HUDEP-2 (cell line): ENCODE results near the gene RFTN2.
"Not testable (repeated sequence)": the region's sequence is repeated elsewhere in the genome, so short reads cannot be mapped to it uniquely, and the experiment has no call there.

Source experiments
- DNase-seq, 76 experiments: peaks; one replicate each; lab custom pipeline; 2025; ENCODE audit not compliant: unreplicated experiment in 76 of 76; lab: John Stamatoyannopoulos, UW

The RFTN2 gene

DNA sequence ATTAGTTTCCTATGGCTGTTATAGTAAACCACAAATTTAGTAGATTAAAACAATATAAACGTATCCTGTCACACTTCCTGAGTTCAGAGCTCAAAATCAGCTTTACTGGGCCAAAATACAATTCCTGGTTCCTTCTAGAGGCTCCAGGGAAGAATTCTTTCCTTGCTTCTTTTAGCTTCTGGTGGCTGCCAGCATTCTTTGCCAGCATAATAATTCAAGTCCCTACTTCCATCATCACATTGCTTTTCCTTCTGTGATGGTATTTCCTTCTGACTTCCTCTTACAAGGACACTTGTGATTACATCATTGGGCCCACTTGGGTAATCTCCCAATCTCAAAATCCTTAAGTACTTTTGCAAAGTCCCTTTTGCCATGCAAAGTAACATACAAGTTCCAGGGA, 118.9 kb downstream of the RFTN2 start:
- DNase-seq, result no peak

DNA sequence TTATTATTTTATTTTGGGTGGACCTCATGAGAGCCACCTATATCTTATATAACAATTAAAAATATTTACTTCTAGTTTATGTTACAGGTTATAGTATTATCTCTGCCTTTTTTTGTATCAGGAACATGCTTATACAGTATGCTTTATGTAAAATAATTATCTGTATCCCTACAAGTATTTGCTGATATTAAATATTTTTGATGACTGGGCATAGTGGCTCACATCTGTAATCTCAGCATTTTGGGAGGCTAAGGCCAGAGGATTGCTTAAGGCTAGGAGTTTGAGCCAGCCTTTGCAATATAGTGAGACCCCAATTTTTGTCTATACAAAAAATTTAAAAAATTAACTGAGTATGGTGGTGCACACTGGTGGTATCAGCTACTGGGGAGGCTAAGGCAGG, 119.9 kb downstream of the RFTN2 start:
- no peak for DNase-seq

DNA sequence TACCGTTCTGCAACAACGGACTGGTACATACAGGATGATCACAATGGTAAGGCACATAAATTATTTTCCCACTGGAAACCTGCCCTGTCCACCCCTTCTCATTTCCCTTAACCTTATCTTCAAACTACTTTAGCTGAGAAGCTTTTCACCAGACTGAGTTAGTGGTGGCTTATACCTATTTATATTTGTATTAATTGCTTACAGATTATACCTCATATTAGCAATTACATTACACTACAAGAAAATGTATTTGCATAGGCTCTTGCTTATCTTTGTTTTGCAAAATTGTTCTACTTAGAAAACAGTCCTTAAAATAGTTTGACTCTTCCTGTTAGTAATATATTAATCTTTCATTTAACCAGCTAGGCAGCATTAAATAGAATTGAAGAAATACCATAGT, 124.1 kb downstream of the RFTN2 start:
- not testable (repeated sequence) for DNase-seq

DNA sequence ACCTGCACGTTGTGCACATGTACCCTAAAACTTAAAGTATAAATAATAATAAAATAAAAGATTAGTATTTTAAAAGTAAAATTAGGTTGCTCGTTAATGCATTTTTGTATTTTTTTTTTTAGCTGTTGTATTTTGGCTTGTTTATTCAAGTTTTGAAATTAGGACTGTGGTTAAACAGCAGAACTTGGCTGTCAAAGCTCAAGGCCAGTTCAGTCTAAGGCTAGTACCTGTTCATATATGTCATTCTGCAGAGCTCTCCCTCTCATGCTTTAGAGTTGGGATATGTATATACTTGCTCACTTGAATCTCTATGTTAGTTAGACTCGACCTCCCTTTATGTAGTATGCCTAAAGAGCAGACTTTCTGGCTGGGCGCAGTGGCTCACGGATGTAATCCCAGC, 126.8 kb downstream of the RFTN2 start:
- no peak for DNase-seq

DNA sequence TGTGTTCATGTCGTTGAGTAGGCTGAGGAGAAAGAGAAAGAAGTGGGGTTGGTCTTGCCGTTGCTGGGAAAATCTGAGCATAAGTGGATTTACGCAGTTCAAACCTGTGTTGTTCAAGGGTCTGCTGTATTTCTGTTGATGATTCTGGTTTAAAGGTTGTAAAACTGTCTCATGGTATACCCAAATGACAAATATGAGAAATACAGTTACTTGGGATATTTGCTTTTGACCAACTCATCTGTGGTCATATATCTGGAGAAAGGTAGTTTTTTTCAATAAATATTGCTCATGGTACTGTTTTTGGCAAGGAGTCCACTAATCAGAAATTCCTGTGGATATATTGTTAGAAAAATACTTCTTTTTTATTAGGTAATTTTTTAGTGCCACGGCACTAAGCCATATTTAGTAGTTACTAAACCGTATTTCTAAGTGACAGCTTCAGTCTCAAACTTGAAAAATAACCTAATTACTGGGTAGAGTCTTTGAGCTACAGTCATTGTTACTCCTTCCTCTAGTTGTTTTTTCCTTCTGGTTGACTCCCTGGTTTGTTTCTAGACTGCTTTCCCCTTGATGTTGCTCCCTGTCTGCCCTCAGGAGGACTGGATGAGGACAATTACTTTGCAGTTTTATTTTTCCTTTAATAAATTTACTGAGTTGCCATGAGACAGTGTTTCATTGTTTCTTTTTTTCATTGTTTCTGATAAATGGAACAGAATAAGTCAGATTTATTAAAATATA, 128.1 kb downstream of the RFTN2 start:
- no peak for DNase-seq

DNA sequence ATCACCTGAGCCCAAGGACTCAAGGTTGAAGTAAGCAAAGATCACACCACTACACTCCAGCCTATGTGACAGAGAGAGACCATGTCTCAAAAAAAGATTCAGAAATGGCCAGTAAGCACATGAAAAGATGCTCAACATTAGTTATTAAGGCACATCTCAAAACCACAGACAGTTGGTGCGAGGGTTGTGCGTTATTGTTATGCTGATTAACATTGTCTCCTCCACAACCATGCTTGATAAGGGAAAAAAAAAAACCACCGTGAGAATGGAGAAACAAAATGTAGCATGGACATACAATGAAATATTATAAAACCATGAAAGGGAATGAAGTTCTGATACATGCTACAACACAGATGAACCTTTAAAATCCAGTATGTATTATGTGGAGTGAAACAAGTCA, 132.2 kb downstream of the RFTN2 start:
- no peak for DNase-seq

DNA sequence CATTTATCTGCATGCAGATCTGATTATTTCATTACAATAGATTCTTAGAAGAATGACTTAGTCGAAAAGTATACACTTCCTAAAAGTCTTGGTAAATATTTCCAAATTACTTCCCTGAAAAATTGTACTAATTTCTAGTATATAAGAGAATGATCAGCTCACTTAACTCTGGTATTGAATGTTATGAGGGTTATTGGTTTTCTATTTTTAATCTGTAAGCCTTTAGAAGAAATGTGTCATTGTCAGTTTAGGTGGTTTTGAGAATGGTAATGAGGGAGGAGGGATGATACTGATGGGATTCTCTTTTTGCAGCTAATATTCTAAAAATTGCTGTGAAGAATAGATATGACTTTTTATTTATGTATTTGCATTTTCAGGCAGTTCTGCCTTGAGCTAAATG, 135.7 kb downstream of the RFTN2 start:
- DNase-seq, result no peak

DNA sequence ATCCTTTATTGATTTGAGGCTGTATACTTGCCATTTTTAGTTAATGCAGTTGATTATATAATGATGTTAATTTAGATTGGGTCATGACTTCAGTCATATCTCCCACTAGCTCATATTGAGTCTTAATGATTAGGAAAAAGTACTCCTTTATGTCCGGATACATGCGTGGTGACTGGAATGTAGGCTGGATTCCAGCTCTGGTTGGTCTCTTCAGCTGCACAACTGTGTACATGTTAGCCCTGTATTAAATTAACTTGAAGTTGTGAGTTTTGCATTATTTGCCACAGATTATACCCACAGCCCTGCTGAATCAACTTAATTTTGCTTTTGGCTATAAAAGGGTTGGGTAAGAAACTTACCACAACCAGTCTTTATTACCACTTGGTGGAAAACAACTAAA, 137.0 kb downstream of the RFTN2 start:
- DNase-seq, result no peak
